ENCODE measurements around the gene HBG2.
A peak's percentile ranks its signal among the peaks of the same experiment; 100 is the strongest.
"Not testable (repeated sequence)": the region's sequence is repeated elsewhere in the genome, so short reads cannot be mapped to it uniquely, and the experiment has no call there.

HBG2 gene

DNA sequence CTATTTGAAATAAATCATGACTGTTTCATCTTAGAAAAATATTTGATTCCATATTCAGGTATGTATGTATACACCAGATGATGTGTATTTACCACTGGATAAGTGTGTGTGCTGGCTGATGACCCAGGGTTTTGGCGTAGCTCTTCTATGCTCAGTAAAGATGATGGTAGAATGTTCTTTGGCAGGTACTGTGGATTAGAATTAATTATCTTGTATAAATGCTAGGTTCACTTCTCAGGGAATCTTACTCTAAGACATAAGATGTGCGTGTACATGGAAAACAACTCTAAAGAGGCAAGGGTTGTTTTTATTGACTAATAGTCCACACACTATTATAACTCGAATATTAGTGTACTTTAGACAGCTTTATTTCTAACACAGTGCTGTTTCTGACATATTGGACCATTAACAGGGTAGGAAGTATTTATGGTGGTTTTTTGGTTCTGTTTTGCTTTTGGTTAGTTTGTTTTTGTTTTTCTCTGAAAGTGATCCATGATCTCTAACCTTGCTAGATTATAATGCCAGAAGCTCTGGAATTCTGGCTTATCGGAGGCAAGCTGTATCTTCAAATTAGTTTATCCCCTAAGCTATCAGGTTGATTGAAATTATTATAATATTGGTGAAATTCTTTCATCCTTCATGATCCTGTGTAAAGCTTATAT, 3.9 kb downstream of the HBG2 start:
- H3K4me3 ChIP-seq (ENCODE audit: control insufficient read depth in 1 of 7, extremely low read depth in 1 of 7, insufficient read depth in 4 of 7, low read depth in 2 of 7, low read length in 6 of 7): no peak overlapping the region
- H3K27me3 ChIP-seq (replicated peaks in 2 of 5; ENCODE audit: control insufficient read depth in 4 of 5, insufficient read depth in 5 of 5, low read length in 4 of 5): no peaks in the 10 kb centered on the region
- POLR2A ChIA-PET: no interaction called here
- peaks cover 0 to 5% (median 2%) of the 10 kb centered on the region in 4 experiments for H3K4me1 ChIP-seq (ENCODE audit: control extremely low read depth in 1 of 4, control insufficient read depth in 4 of 4, insufficient read depth in 4 of 4, low read length in 3 of 4)
- H3K9me3 ChIP-seq (ENCODE audit: control extremely low read depth in 1 of 5, control insufficient read depth in 4 of 5, insufficient read depth in 2 of 5, low read depth in 1 of 5, low read length in 4 of 5): no peaks in the 10 kb centered on the region
- peak overlapping the region in 1 of 2 experiments; percentile 18 for H3K27ac ChIP-seq (ENCODE audit: insufficient read depth in 1 of 2, low read depth in 1 of 2, low read length in 2 of 2, poor library complexity in 1 of 2, severe bottlenecking in 2 of 2)
- no peak for DNase-seq
- no peaks in the 10 kb centered on the region for H3K36me3 ChIP-seq (ENCODE audit: control insufficient read depth in 4 of 4, insufficient read depth in 4 of 4, low read length in 3 of 4)
- 100% methylated on average over 1 of the region's 4 CpGs for WGBS (ENCODE audit: insufficient coverage)
- CTCF ChIA-PET: no interaction called here

DNA sequence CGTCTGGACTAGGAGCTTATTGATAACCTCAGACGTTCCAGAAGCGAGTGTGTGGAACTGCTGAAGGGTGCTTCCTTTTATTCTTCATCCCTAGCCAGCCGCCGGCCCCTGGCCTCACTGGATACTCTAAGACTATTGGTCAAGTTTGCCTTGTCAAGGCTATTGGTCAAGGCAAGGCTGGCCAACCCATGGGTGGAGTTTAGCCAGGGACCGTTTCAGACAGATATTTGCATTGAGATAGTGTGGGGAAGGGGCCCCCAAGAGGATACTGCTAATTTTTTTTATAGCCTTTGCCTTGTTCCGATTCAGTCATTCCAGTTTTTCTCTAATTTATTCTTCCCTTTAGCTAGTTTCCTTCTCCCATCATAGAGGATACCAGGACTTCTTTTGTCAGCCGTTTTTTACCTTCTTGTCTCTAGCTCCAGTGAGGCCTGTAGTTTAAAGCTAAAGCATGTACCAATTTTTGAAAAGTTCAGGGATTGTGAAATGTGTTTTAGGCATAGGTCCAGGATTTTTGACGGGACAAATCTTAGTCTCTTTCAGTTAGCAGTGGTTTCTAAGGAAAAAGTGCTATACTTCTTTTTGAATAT, 4.7 kb downstream of the HBG2 start, which contains the start of gene HBG1:
HBG1 (minus strand) TSS at position 51 of the 590 bp plus-strand sequence. CDS start 53 bp downstream, outside the sequence.
- POLR2A ChIA-PET; H3K36me3 ChIP-seq (ENCODE audit: control insufficient read depth in 4 of 4, insufficient read depth in 4 of 4, low read length in 3 of 4); H3K4me3 ChIP-seq (ENCODE audit: control insufficient read depth in 1 of 7, extremely low read depth in 1 of 7, insufficient read depth in 4 of 7, low read depth in 2 of 7, low read length in 6 of 7); H3K27me3 ChIP-seq (replicated peaks in 2 of 5; ENCODE audit: control insufficient read depth in 4 of 5, insufficient read depth in 5 of 5, low read length in 4 of 5); H3K4me1 ChIP-seq (ENCODE audit: control extremely low read depth in 1 of 4, control insufficient read depth in 4 of 4, insufficient read depth in 4 of 4, low read length in 3 of 4); DNase-seq; H3K9me3 ChIP-seq (ENCODE audit: control extremely low read depth in 1 of 5, control insufficient read depth in 4 of 5, insufficient read depth in 2 of 5, low read depth in 1 of 5, low read length in 4 of 5); CTCF ChIA-PET: not testable (repeated sequence)
- WGBS (ENCODE audit: insufficient coverage): no CpG with 5 or more reads among the region's 9 CpGs
- H3K27ac ChIP-seq (ENCODE audit: insufficient read depth in 1 of 2, low read depth in 1 of 2, low read length in 2 of 2, poor library complexity in 1 of 2, severe bottlenecking in 2 of 2): peak within 1 kb of the TSS in 1 of 2 experiments; percentile 25

DNA sequence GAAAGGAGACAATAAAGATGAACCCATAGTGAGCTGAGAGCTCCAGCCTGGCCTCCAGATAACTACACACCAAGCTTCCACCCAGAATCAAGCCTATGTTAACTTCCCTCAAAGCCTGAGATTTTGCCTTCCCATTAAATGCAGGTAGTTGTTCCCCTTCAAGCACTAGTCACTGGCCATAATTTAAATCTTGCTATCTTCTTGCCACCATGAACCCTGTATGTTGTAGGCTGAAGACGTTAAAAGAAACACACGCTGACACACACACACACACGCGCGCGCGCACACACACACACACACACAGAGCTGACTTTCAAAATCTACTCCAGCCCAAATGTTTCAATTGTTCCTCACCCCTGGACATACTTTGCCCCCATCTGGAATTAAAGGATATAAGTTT, 6.1 kb downstream of the HBG2 start:
- H3K36me3 ChIP-seq (ENCODE audit: control insufficient read depth in 4 of 4, insufficient read depth in 4 of 4, low read length in 3 of 4); DNase-seq; H3K9me3 ChIP-seq (ENCODE audit: control extremely low read depth in 1 of 5, control insufficient read depth in 4 of 5, insufficient read depth in 2 of 5, low read depth in 1 of 5, low read length in 4 of 5); H3K27ac ChIP-seq (ENCODE audit: insufficient read depth in 1 of 2, low read depth in 1 of 2, low read length in 2 of 2, poor library complexity in 1 of 2, severe bottlenecking in 2 of 2); H3K4me1 ChIP-seq (ENCODE audit: control extremely low read depth in 1 of 4, control insufficient read depth in 4 of 4, insufficient read depth in 4 of 4, low read length in 3 of 4); CTCF ChIA-PET; H3K4me3 ChIP-seq (ENCODE audit: control insufficient read depth in 1 of 7, extremely low read depth in 1 of 7, insufficient read depth in 4 of 7, low read depth in 2 of 7, low read length in 6 of 7); H3K27me3 ChIP-seq (replicated peaks in 2 of 5; ENCODE audit: control insufficient read depth in 4 of 5, insufficient read depth in 5 of 5, low read length in 4 of 5); POLR2A ChIA-PET: not testable (repeated sequence)
- WGBS (ENCODE audit: insufficient coverage): no CpG with 5 or more reads among the region's 7 CpGs

DNA sequence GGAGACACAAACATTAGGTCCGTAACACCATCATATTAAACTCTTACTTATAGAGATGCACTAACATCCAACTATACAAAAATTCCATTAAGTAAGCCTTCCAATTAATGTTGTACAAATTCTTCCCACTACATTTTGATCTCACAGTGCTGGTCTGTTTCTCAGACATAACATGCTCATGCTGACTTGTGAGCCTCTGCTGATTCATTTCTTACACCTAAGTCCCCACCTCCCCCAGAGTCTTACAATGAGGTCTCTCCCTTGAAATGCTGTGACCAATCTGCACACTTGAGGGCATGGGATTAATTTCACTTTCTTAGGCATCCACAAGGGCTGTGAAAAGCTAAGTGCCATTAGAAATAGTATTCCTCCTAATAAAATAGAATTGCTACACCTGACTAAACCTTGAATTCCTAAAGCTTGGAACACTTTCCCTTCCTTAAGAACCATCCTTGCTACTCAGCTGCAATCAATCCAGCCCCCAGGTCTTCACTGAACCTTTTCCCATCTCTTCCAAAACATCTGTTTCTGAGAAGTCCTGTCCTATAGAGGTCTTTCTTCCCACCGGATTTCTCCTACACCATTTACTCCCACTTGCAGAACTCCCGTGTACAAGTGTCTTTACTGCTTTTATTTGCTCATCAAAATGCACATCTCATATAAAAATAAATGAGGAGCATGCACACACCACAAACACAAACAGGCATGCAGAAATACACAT, 6.9 kb downstream of the HBG2 start:
- DNase-seq: no peak
- Histone ChIP-seq H3K4me1 (ENCODE audit: control extremely low read depth in 1 of 4, control insufficient read depth in 4 of 4, insufficient read depth in 4 of 4, low read length in 3 of 4) (peaks cover 0 to 10% (median 3%) of the 10 kb centered on the region in 4 experiments), H3K4me3 (ENCODE audit: control insufficient read depth in 1 of 7, extremely low read depth in 1 of 7, insufficient read depth in 4 of 7, low read depth in 2 of 7, low read length in 6 of 7) (no peak overlapping the region), H3K27ac (ENCODE audit: insufficient read depth in 1 of 2, low read depth in 1 of 2, low read length in 2 of 2, poor library complexity in 1 of 2, severe bottlenecking in 2 of 2) (peak overlapping the region in 1 of 2 experiments; percentile 71), H3K36me3 (ENCODE audit: control insufficient read depth in 4 of 4, insufficient read depth in 4 of 4, low read length in 3 of 4) (no peaks in the 10 kb centered on the region), H3K9me3 (ENCODE audit: control extremely low read depth in 1 of 5, control insufficient read depth in 4 of 5, insufficient read depth in 2 of 5, low read depth in 1 of 5, low read length in 4 of 5) (no peaks in the 10 kb centered on the region), H3K27me3 (replicated peaks in 2 of 5; ENCODE audit: control insufficient read depth in 4 of 5, insufficient read depth in 5 of 5, low read length in 4 of 5) (no peaks in the 10 kb centered on the region)
- POLR2A ChIA-PET: no interaction called here
- CTCF ChIA-PET: no interaction called here
- 100% methylated on average over 1 of the region's 3 CpGs for WGBS (ENCODE audit: insufficient coverage)

DNA sequence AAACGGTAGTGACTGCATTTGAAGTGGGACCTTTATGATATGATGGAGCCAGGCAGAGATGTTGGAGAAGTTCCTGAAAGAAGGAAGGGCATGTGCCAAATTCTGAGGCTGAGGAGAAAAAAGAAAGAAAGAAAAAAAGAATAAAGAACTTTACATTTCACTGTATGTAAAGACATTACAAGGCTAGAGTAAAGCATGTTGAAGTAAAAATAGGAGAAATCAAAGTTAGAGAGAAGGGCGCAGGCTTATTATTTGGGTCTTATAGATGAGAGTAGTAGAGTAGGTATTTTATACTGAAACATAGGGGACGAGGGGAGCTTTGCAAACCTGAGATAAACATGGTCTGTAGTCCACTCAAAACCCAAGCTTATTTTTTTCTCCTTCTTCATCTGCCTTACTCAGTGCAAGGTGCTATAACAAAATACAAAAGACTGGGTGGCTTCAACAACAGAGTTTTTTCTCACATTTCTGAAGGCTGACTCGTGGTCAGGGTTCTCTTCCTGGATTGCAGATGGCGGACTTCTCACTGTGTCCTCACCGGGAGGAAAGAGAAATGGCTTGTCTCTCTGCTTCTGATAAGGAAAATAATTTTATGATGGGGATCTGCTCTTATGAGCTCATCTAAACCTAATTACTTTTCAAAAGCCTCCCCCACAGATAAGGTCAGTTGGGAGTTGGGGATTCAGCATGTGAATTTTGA, 7.7 kb downstream of the HBG2 start:
- Histone ChIP-seq H3K27ac (ENCODE audit: insufficient read depth in 1 of 2, low read depth in 1 of 2, low read length in 2 of 2, poor library complexity in 1 of 2, severe bottlenecking in 2 of 2) (peak overlapping the region in 1 of 2 experiments; percentile 71), H3K9me3 (ENCODE audit: control extremely low read depth in 1 of 5, control insufficient read depth in 4 of 5, insufficient read depth in 2 of 5, low read depth in 1 of 5, low read length in 4 of 5) (no peaks in the 10 kb centered on the region), H3K4me3 (ENCODE audit: control insufficient read depth in 1 of 7, extremely low read depth in 1 of 7, insufficient read depth in 4 of 7, low read depth in 2 of 7, low read length in 6 of 7) (no peak overlapping the region), H3K36me3 (ENCODE audit: control insufficient read depth in 4 of 4, insufficient read depth in 4 of 4, low read length in 3 of 4) (no peaks in the 10 kb centered on the region), H3K4me1 (ENCODE audit: control extremely low read depth in 1 of 4, control insufficient read depth in 4 of 4, insufficient read depth in 4 of 4, low read length in 3 of 4) (peaks cover 0 to 11% (median 4%) of the 10 kb centered on the region in 4 experiments), H3K27me3 (replicated peaks in 2 of 5; ENCODE audit: control insufficient read depth in 4 of 5, insufficient read depth in 5 of 5, low read length in 4 of 5) (no peaks in the 10 kb centered on the region)
- no peak for DNase-seq
- WGBS (ENCODE audit: insufficient coverage): 92% methylated on average over 3 of the region's 6 CpGs
- ChIA-PET CTCF (no interaction called here), POLR2A (no interaction called here)

DNA sequence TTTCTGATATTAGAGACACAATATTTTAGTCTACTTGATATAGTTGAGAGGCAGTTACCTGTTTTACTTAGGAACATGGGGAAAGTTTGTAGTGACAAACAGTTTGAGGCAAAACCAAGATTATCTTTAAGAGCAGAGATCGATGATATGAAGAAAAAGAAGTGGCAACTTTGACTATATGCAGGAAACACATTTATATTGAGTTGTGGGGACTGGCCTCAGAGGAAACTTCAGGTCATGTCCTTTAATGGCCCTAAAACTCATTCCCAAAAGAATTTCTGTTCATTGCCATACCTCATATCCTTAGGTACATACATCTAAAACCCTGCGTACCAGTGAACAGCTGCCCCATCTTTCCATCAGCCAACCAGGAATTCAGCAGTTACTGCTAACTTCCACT, 9.4 kb downstream of the HBG2 start:
- ChIA-PET CTCF (no interaction called here), POLR2A (no interaction called here)
- no peak overlapping the region for H3K4me3 ChIP-seq (ENCODE audit: control insufficient read depth in 1 of 7, extremely low read depth in 1 of 7, insufficient read depth in 4 of 7, low read depth in 2 of 7, low read length in 6 of 7)
- no peaks in the 10 kb centered on the region for H3K27me3 ChIP-seq (replicated peaks in 2 of 5; ENCODE audit: control insufficient read depth in 4 of 5, insufficient read depth in 5 of 5, low read length in 4 of 5)
- WGBS (ENCODE audit: insufficient coverage): 90% methylated on average over 1 of the region's 2 CpGs
- H3K4me1 ChIP-seq (ENCODE audit: control extremely low read depth in 1 of 4, control insufficient read depth in 4 of 4, insufficient read depth in 4 of 4, low read length in 3 of 4): peaks cover 0 to 14% (median 6%) of the 10 kb centered on the region in 4 experiments
- H3K9me3 ChIP-seq (ENCODE audit: control extremely low read depth in 1 of 5, control insufficient read depth in 4 of 5, insufficient read depth in 2 of 5, low read depth in 1 of 5, low read length in 4 of 5): no peaks in the 10 kb centered on the region
- no peaks in the 10 kb centered on the region for H3K36me3 ChIP-seq (ENCODE audit: control insufficient read depth in 4 of 4, insufficient read depth in 4 of 4, low read length in 3 of 4)
- peak overlapping the region in 1 of 2 experiments; percentile 0 for H3K27ac ChIP-seq (ENCODE audit: insufficient read depth in 1 of 2, low read depth in 1 of 2, low read length in 2 of 2, poor library complexity in 1 of 2, severe bottlenecking in 2 of 2)
- DNase-seq: peak in 1 of 3 donors; percentile 41

DNA sequence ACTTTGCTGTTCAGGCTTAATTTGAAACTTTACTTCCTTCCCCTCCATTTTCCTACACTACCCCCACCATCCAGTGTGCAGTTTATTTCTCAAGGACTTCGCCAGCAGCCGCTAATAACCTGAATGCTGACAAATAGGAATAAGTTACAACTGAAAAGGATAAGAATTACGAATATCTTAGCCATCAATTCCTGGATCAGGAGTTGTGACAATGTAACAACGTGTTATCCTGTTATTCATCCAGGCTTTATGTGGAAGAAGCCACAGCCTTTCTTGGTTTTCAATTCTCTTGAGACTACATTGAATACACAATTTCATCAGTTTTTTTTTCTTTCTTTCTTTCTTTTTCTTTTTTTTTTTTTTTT, 10.8 kb downstream of the HBG2 start:
- no peaks in the 10 kb centered on the region for H3K27me3 ChIP-seq (replicated peaks in 2 of 5; ENCODE audit: control insufficient read depth in 4 of 5, insufficient read depth in 5 of 5, low read length in 4 of 5)
- H3K36me3 ChIP-seq (ENCODE audit: control insufficient read depth in 4 of 4, insufficient read depth in 4 of 4, low read length in 3 of 4): no peaks in the 10 kb centered on the region
- no CpG with 5 or more reads among the region's 4 CpGs for WGBS (ENCODE audit: insufficient coverage)
- ChIA-PET CTCF (no interaction called here), POLR2A (no interaction called here)
- no peak for DNase-seq
- H3K4me1 ChIP-seq (ENCODE audit: control extremely low read depth in 1 of 4, control insufficient read depth in 4 of 4, insufficient read depth in 4 of 4, low read length in 3 of 4): peaks cover 0 to 14% (median 6%) of the 10 kb centered on the region in 4 experiments
- H3K9me3 ChIP-seq (ENCODE audit: control extremely low read depth in 1 of 5, control insufficient read depth in 4 of 5, insufficient read depth in 2 of 5, low read depth in 1 of 5, low read length in 4 of 5): no peaks in the 10 kb centered on the region
- peak overlapping the region in 1 of 2 experiments; percentile 8 for H3K27ac ChIP-seq (ENCODE audit: insufficient read depth in 1 of 2, low read depth in 1 of 2, low read length in 2 of 2, poor library complexity in 1 of 2, severe bottlenecking in 2 of 2)
- no peak overlapping the region for H3K4me3 ChIP-seq (ENCODE audit: control insufficient read depth in 1 of 7, extremely low read depth in 1 of 7, insufficient read depth in 4 of 7, low read depth in 2 of 7, low read length in 6 of 7)
